GM21576 (cell line): ENCODE data around the gene KIF14.
A peak's percentile ranks its signal among the peaks of the same experiment; 100 is the strongest.

Source experiments
- ATAC-seq: cut with Tn5 transposase; IDR thresholded peaks from one replicate; pipeline ENCODE4 v1.9.1; 2021; ENCODE audit warnings: mild to moderate bottlenecking, moderate library complexity; ENCODE audit not compliant: unreplicated experiment

The KIF14 gene

GRCh38 chr1:200620273-200621131 is at the start of gene KIF14:
Gene KIF14 (minus strand): TSS chr1:200620751. CDS start chr1:200618723, 2,028 bp downstream.
- ATAC-seq: peak; percentile 89

DNA sequence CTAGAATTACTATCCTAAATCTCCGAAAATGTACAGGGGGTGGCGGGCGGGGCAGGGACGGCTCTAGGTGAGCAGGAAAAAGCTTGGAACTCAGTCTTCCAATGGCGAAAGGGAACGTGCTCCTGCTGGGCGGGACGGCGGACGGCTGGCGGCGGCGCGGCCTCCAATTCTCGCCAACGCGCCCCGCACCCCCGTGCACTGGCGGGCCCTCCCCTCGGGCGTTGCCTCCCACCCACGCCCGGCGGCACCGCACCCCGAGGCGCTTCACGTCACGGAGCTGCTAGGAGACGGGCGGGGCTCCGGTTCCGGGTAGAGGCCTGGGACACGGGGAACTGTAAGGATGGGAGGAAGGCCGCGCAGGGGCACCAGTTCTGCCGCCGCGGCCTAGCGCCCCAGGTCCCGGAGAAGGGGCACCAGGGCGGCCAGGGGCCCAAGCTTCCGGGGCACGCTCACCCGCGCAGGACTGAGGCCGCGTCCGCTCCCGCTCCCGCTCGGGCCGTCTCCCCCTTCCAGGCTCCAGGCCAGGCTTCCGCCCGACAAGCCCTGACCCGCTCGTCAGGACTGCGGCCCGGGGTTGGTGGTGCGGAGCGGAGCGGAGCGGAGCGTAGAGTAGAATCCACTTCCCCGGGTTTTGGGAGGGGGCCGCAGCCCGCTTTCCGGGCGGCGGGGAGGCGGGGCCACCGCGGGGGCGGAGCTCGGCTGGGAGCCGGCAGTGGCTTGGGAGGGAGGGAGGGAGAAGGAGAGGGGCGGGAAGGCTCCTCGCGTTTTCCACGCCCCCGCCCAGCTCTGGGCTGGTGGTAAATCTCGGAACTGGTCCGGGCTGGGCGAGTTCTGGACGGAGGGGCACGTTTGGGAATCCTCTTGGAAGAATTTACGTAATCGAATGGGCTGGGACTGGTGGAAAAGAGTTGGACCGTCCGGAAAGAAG is 49.0 kb upstream of the KIF14 start, which contains the start of gene DDX59:
DDX59 (minus strand) TSS at position 594 of the 928 bp plus-strand sequence. CDS start 3,167 bp downstream, outside the sequence.
- peak; percentile 83 for ATAC-seq

DNA sequence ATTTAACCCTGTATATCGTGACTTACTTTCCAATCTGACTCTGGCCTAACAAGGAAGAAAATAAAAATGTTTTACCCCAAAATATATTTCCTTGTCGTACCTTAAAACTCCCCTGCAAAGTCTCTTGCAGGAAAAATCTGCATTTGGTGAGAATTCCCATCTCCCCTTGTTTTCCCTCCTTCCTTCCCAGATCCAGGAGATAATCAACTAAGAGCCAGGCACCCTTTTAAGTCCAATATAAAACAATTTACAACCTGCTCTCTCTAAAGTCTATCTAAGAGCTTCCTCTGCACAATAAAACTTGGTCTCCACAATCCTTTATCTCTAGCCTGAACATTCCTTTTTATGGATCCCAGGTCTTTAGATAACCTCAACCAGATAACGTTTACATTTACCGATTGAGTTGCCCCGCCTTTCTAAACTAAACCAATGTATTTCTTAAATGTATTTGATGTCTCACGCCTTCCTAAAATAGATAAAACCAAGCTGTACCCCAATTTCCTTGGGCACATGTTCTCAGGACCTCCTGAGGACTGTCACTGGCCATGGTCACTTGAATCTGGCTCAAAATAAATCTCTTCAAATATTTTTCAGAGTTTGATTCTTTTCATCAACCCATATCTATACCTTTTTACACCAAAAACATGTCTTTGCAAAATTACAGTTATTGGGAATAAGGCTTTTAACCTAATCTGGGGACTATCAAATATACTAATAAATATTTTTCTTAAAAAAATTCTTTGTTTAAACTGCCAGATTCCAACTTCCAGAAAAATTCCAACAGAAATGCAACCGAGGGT is 48.2 kb upstream of the KIF14 start:
- no peak for ATAC-seq

- ATAC-seq: no peak
Measured at GRCh38 chr1:200666309-200666708, 45.8 kb upstream of the KIF14 start.

DNA sequence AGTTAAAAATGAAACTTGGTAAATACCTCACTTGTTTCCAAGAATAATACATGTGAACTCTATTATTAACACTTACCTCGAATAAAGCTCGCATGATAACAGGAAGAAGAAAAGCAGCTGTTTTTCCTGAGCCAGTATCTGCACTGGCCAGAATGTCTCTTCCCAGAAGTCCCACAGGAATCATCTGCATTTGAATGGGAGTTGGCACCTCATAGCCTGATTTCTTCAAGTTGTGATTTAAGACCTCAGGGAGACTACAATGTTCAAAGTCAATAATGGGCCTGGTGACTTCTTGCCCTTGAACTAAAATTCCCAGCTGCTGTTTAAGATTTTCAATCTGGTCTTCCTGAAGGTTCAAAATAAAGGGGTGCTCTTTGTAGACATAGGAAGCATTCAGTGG is 45.3 kb upstream of the KIF14 start:
- no peak for ATAC-seq

DNA sequence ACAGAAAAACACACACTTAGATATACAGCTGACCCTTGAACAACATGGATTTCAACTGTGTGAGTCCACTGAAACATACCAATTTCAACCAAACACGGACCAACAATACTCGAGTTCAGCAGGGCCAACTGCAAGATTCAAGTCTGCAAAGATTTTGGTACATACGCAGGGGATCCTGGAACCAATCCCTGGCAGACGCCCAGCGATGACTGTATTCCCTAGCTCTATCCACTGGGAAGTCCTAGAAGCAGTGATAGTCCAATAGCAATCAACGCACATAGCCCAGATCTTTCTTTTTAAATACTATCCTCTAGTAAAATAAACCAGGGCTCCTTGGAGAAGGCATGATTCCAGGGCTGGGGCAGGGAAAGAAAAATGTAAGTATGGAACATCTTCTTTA is 40.2 kb upstream of the KIF14 start:
- ATAC-seq: no peak

GRCh38 chr1:200659269-200659668 is 38.7 kb upstream of the KIF14 start:
- ATAC-seq: no peak

DNA sequence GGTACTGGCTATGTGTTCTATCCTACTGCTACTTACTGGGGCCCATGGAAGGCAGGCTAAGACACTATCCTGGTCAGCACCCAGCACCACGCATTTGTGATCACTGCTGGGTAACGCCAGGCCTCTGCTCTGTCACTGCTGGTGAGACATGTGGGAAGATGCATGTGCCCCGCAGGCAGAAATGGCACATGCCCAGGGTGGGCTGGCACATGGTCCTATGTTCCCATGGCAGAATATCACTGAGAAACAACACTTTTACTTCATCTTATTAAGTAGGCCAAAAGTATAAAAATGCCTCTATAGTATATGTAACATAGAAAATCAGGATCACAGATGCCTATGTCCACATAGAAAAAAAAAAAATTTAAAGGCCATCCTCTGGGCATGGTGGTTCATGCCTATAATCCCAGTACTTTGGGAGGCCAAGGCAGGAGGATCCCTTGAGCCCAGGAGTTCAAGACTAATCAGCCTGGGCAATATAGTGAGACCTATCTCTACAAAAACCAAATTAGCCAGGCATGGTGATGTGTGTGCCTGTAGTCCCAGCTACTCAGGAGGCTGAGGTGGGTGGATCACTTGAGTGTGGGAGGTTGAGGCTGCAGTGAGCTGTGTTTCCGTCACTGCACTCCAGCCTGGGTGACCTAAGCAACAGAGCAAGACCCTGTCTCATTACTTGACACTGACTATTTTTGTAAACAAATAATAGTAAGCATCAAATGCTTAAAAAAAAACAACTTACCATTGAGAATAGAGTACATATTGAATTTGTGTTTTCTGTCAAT is 37.7 kb upstream of the KIF14 start:
- no peak for ATAC-seq

GRCh38 chr1:200654660-200655059 is 34.1 kb upstream of the KIF14 start:
- peak; percentile 95 for ATAC-seq

DNA sequence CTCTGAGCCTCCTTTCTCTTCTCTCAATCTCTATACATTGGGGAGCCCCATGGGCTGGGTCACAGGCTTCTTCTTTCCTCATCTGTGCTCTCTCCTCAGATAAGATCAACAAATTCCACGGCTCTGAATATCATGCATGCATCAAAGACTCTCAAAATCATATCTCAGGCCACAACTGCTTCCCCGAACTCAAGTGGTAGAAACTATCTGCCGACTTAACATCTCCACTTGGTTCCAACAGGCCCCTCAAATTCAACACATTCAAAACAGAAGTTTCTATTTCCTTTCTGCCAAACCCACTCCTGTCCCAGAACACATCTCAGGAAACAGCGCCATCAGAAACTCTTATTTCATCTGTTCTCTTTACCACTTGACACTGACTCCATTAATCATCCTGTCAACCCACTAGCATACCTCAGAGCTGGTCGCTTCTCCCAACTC is 32.5 kb upstream of the KIF14 start:
- no peak for ATAC-seq

- no peak for ATAC-seq
Measured at GRCh38 chr1:200652378-200652777, 31.8 kb upstream of the KIF14 start.

- ATAC-seq: no peak
Measured at GRCh38 chr1:200646515-200646914, 26.0 kb upstream of the KIF14 start.

GRCh38 chr1:200644021-200644420 is 23.5 kb upstream of the KIF14 start:
- ATAC-seq: no peak

DNA sequence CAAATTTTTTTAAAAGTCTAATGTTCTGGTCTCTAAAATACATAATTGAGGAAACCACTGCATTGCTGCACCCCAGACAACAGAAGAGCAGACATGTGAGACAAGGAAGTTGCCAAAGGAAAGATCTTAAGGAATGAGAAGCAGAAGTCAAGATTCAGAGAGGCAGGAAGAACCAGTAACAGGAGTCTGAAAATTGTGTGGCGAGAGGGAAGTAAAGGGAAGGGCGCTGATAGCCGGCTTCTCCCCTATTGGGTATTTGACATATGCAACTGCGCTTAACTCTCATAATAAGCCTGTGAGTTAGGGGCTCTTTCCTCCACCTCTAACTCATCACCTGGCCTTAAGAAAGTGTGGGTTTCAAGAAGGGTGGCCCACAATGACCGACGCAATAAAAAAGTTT is 21.9 kb upstream of the KIF14 start:
- ATAC-seq: no peak

DNA sequence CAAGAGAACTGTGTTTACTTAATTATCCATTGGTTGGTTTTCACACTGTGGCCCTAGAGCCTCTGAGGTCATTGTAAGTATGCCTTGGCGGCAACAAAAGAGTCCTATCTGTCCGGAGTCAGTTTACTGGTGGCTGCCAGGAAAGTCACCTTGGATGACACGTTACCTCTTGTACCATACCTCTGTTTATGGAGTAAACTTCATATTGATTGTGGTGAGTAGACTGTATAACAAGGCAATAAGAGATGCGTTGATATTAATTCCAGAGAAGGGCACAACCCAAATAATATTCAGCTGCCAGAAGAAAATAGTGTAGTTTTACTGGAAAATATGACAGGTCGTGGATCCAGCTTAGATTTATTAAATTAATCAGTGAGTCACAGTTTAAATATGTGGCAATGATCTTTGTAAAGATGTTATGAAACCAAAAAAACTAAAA is 20.4 kb upstream of the KIF14 start:
- ATAC-seq: no peak

DNA sequence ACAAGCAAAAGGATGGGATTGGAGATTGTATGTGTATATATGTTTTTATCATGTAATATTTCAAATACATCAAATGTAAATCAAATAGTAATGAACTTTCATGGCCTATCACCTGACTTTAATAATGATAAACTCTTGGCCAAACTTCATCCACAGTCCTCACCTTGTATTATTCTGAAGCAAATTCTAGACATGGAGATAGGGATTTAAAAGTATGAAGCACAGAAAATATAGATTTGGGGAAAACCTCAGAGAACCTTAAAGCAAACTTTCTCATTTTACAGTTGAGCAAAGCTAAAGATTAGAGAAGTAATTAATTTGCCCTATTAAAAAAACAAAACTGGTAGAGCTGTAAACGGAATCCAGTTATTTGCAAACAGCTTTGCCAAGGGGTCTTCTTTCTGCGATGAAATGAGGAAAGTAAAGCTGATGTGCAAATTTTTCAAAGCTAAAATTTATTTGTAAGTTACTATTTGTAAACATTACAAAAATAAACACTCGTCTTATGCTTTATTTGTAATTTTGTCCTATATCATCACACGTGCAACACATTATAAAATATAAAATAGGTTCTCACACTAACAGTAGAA is 19.9 kb upstream of the KIF14 start:
- no peak for ATAC-seq

GRCh38 chr1:200638073-200638472 is 17.5 kb upstream of the KIF14 start:
- no peak for ATAC-seq

- no peak for ATAC-seq
Measured at GRCh38 chr1:200636681-200637080, 16.1 kb upstream of the KIF14 start.
